HepG2 (cell line): Measurements from ENCODE around the gene C5orf15. TPM values are rescaled to one million over a fixed set of nuclear protein-coding genes. Genes with fewer than 3 reads are reported as not detected.
A peak's percentile ranks its signal among the peaks of the same experiment; 100 is the strongest.

ENCODE experiments used
- DNMT1 ChIP-seq: sonication (generic); formaldehyde crosslinking; IDR thresholded peaks from 2 replicates; pipeline ENCODE4 v1.5.1; 2020; ENCODE audit warnings: mild to moderate bottlenecking, missing genetic modification reagents
- FOXJ3 ChIP-seq: sonication (generic); formaldehyde crosslinking; IDR thresholded peaks from 2 replicates; pipeline ENCODE4 v1.4.0; 2020; ENCODE audit warnings: missing genetic modification reagents, mild to moderate bottlenecking, borderline replicate concordance
- HOXA3 ChIP-seq: sonication (generic); formaldehyde crosslinking; IDR thresholded peaks from 2 replicates; pipeline ENCODE4 v1.5.0; 2020; ENCODE audit warnings: missing genetic modification reagents
- KLF11 ChIP-seq: IDR thresholded peaks from 2 replicates; pipeline ENCODE4 v1.6.1; 2016; ENCODE audit warnings: missing compliant biosample characterization
- NCOR1 ChIP-seq: fragments of 200-600 bp; sonication (generic); IDR thresholded peaks from 2 replicates; pipeline ENCODE4 v1.7.0; 2017; ENCODE audit warnings: antibody characterized with exemption, low read length, borderline replicate concordance
- NR2F2 ChIP-seq: IDR thresholded peaks from 2 replicates; pipeline ENCODE4 v1.6.1; 2012; ENCODE audit warnings: low read depth, inconsistent platforms, borderline replicate concordance
- ONECUT2 ChIP-seq: sonication (generic); formaldehyde crosslinking; IDR thresholded peaks from 2 replicates; pipeline ENCODE4 v1.4.0; 2020; ENCODE audit warnings: missing genetic modification reagents
- RBM39 ChIP-seq: fragments of 200-400 bp; formaldehyde crosslinking; IDR thresholded peaks from one replicate; pipeline ENCODE4 v1.6.1; 2018; ENCODE audit warnings: antibody characterized with exemption, mild to moderate bottlenecking, low read depth, low read length; ENCODE audit not compliant: poor library complexity, severe bottlenecking
- SOX5 ChIP-seq: IDR thresholded peaks from 2 replicates; pipeline ENCODE4 v1.6.1; 2016; ENCODE audit warnings: borderline replicate concordance
- SOX6 ChIP-seq, 2 experiments: fragments of 450-650 bp in 1 of 2; sonication (generic) in 1 of 2; formaldehyde crosslinking in 1 of 2; IDR thresholded peaks; 2 replicates each; pipeline versions ENCODE4 v1.4.0 to v1.6.1; 2017 to 2020; ENCODE audit warnings: antibody characterized with exemption in 1 of 2, mild to moderate bottlenecking in 1 of 2, missing genetic modification reagents in 1 of 2
- SP140L ChIP-seq: sonication (generic); formaldehyde crosslinking; IDR thresholded peaks from 2 replicates; pipeline ENCODE4 v1.4.0; 2020; ENCODE audit warnings: missing genetic modification reagents, borderline replicate concordance
- ZC3H13 ChIP-seq: sonication (generic); formaldehyde crosslinking; IDR thresholded peaks from 2 replicates; pipeline ENCODE4 v1.8.1; 2023; ENCODE audit warnings: mild to moderate bottlenecking, missing genetic modification reagents, moderate library complexity
- ZNF335 ChIP-seq: sonication (generic); formaldehyde crosslinking; IDR thresholded peaks from 2 replicates; pipeline ENCODE4 v1.4.0; 2020; ENCODE audit warnings: missing genetic modification reagents
- ZNF33B ChIP-seq: sonication (generic); formaldehyde crosslinking; IDR thresholded peaks from 2 replicates; pipeline ENCODE4 v1.5.1; 2020; ENCODE audit warnings: mild to moderate bottlenecking, missing genetic modification reagents
- ZNF383 ChIP-seq: sonication (generic); formaldehyde crosslinking; IDR thresholded peaks from 2 replicates; pipeline ENCODE4 v1.4.0; 2020; ENCODE audit warnings: missing genetic modification reagents, mild to moderate bottlenecking, borderline replicate concordance
- ZNF441 ChIP-seq: sonication (generic); formaldehyde crosslinking; IDR thresholded peaks from 2 replicates; pipeline ENCODE4 v1.7.0; 2021; ENCODE audit warnings: missing genetic modification reagents, borderline replicate concordance
- ZNF550 ChIP-seq: sonication (generic); formaldehyde crosslinking; IDR thresholded peaks from 2 replicates; pipeline ENCODE4 v1.4.0; 2020; ENCODE audit warnings: mild to moderate bottlenecking, missing genetic modification reagents, borderline replicate concordance
- ZNF556 ChIP-seq: sonication (generic); formaldehyde crosslinking; IDR thresholded peaks from 2 replicates; pipeline ENCODE4 v1.4.0; 2020; ENCODE audit warnings: mild to moderate bottlenecking, missing genetic modification reagents, borderline replicate concordance
- ZNF747 ChIP-seq: sonication (generic); formaldehyde crosslinking; IDR thresholded peaks from 2 replicates; pipeline ENCODE4 v1.8.1; 2023; ENCODE audit warnings: missing genetic modification reagents, mild to moderate bottlenecking, borderline replicate concordance
- ZNF766 ChIP-seq: sonication (generic); formaldehyde crosslinking; IDR thresholded peaks from 2 replicates; pipeline ENCODE4 v1.5.0; 2020; ENCODE audit warnings: missing genetic modification reagents, borderline replicate concordance
- polyA plus RNA-seq, 8 experiments: library from polyadenylated mRNA; depleted of rRNA in 3 of 8; stranded (reverse) in 7 of 8; unstranded in 1 of 8; fragments of >200 nt; fragmentation: Illumina TruSeq in 4 of 8; extraction: Trizol in 4 of 8; gene quantifications; 2 replicates each; pipeline versions ENCODE4 v1.2.1 to v1.2.3, GENCODE V29; 2011 to 2016; ENCODE audit warnings: low read depth in 4 of 8, missing spikeins in 1 of 8, mixed read lengths in 1 of 8; ENCODE audit not compliant: insufficient read depth in 1 of 8
- total RNA-seq, 5 experiments: library from RNA; depleted of rRNA; stranded (reverse); fragments of >200 nt; fragmentation: Illumina TruSeq; extraction: Trizol; gene quantifications; 2 replicates each; pipeline ENCODE4 v1.2.3, GENCODE V29; 2016; ENCODE audit warnings: low read depth in 1 of 5
- TF ChIP-seq, protein P1 (sequence below): sonication (generic); formaldehyde crosslinking; IDR thresholded peaks from 2 replicates; pipeline ENCODE4 v1.4.0; 2020; ENCODE audit warnings: missing genetic modification reagents
- TF ChIP-seq, protein P2 (sequence below): sonication (generic); formaldehyde crosslinking; conservative IDR thresholded peaks from 2 replicates; pipeline ENCODE4 v1.4.0; 2020; ENCODE audit warnings: missing genetic modification reagents
- TF ChIP-seq, protein P3 (sequence below): sonication (generic); formaldehyde crosslinking; IDR thresholded peaks from 2 replicates; pipeline ENCODE4 v1.4.0; 2020; ENCODE audit warnings: missing genetic modification reagents

C5orf15 gene
- total and polyA plus RNA-seq, 2 of the 13 experiments (the other 11 are each of a cell fraction or from before 2014, with no cell fraction given): 58.5 to 82.7 TPM

DNA sequence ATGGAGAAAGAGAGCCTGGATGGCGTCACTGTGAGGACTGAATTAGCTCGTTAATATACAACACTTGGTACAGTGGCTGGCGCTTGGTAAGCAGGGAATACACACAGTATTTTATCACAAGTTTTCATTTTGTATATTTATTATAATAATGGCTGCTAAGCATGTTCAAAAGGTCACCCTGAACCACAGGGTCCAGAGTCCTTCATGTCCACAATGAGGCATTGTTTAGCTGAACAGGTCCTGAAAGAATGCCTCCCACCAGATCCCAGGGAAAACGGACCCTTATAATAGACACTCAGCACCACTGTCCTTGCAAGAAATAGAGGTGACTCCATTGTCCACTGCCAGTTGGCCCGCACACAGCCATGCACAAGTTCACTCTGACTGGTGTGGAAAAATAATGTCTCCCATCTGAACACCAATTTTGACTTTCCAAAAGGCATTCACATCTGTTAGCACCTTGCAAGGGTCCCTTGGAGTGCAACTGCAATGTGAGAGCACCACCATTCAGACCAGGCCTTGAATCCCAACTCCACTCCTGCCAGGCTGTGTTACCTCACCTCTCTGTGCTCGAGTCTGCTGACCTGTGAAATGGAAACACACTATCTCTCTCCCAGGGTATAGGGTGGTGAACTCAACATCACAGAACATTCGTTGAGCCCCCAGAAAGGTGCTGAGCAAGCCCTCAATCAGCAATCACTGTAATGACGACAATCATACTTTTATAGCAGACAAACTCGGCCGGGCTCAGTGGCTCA is 32.5 kb upstream of the C5orf15 start (continued):
- no peak for TF ChIP-seq DNMT1 (CRISPR knock-in tag)
- no peak for TF ChIP-seq ZC3H13 (CRISPR knock-in tag)
- TF ChIP-seq ZNF550 (CRISPR knock-in tag): no peak
- no peak for TF ChIP-seq ZNF383 (CRISPR knock-in tag)
- 0 out of 2 replicates have a peak, but pooled peaks have one; percentile 21 for TF ChIP-seq FOXJ3
- TF ChIP-seq ZNF747 (CRISPR knock-in tag): no peak
- TF ChIP-seq NR2F2: no peak
- peak; percentile 89 for TF ChIP-seq SOX5
- TF ChIP-seq ZNF766 (CRISPR knock-in tag): no peak
- TF ChIP-seq, protein P1, sequence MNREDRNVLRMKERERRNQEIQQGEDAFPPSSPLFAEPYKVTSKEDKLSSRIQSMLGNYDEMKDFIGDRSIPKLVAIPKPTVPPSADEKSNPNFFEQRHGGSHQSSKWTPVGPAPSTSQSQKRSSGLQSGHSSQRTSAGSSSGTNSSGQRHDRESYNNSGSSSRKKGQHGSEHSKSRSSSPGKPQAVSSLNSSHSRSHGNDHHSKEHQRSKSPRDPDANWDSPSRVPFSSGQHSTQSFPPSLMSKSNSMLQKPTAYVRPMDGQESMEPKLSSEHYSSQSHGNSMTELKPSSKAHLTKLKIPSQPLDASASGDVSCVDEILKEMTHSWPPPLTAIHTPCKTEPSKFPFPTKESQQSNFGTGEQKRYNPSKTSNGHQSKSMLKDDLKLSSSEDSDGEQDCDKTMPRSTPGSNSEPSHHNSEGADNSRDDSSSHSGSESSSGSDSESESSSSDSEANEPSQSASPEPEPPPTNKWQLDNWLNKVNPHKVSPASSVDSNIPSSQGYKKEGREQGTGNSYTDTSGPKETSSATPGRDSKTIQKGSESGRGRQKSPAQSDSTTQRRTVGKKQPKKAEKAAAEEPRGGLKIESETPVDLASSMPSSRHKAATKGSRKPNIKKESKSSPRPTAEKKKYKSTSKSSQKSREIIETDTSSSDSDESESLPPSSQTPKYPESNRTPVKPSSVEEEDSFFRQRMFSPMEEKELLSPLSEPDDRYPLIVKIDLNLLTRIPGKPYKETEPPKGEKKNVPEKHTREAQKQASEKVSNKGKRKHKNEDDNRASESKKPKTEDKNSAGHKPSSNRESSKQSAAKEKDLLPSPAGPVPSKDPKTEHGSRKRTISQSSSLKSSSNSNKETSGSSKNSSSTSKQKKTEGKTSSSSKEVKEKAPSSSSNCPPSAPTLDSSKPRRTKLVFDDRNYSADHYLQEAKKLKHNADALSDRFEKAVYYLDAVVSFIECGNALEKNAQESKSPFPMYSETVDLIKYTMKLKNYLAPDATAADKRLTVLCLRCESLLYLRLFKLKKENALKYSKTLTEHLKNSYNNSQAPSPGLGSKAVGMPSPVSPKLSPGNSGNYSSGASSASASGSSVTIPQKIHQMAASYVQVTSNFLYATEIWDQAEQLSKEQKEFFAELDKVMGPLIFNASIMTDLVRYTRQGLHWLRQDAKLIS (CRISPR knock-in tag): no peak
- TF ChIP-seq HOXA3 (CRISPR knock-in tag): no peak
- no peak for TF ChIP-seq ZNF556 (CRISPR knock-in tag)
- TF ChIP-seq, protein P2, sequence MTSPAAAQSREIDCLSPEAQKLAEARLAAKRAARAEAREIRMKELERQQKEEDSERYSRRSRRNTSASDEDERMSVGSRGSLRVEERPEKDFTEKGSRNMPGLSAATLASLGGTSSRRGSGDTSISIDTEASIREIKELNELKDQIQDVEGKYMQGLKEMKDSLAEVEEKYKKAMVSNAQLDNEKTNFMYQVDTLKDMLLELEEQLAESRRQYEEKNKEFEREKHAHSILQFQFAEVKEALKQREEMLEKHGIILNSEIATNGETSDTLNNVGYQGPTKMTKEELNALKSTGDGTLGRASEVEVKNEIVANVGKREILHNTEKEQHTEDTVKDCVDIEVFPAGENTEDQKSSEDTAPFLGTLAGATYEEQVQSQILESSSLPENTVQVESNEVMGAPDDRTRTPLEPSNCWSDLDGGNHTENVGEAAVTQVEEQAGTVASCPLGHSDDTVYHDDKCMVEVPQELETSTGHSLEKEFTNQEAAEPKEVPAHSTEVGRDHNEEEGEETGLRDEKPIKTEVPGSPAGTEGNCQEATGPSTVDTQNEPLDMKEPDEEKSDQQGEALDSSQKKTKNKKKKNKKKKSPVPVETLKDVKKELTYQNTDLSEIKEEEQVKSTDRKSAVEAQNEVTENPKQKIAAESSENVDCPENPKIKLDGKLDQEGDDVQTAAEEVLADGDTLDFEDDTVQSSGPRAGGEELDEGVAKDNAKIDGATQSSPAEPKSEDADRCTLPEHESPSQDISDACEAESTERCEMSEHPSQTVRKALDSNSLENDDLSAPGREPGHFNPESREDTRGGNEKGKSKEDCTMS (CRISPR knock-in tag): no peak
- TF ChIP-seq ZNF33B (CRISPR knock-in tag): no peak
- TF ChIP-seq RBM39: no peak
- no peak for TF ChIP-seq ZNF441 (CRISPR knock-in tag)
- no peak for TF ChIP-seq SP140L (CRISPR knock-in tag)
- no peak for TF ChIP-seq ONECUT2 (CRISPR knock-in tag)
- TF ChIP-seq NCOR1: peak; percentile 56; the same call in 1 of the 2 replicates
- TF ChIP-seq SOX6 (IDR thresholded peaks at IDR 0.05): no peak
- peak; percentile 87 for TF ChIP-seq SOX6 (CRISPR knock-in tag; IDR thresholded peaks at IDR 0.05)
- no peak for TF ChIP-seq ZNF335 (CRISPR knock-in tag)
- TF ChIP-seq, protein P3, sequence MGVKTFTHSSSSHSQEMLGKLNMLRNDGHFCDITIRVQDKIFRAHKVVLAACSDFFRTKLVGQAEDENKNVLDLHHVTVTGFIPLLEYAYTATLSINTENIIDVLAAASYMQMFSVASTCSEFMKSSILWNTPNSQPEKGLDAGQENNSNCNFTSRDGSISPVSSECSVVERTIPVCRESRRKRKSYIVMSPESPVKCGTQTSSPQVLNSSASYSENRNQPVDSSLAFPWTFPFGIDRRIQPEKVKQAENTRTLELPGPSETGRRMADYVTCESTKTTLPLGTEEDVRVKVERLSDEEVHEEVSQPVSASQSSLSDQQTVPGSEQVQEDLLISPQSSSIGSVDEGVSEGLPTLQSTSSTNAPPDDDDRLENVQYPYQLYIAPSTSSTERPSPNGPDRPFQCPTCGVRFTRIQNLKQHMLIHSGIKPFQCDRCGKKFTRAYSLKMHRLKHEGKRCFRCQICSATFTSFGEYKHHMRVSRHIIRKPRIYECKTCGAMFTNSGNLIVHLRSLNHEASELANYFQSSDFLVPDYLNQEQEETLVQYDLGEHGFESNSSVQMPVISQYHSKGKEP: no peak
- no peak for TF ChIP-seq KLF11 (CRISPR knock-in tag)
